ENCODE results near the gene CEP83.

GRCh38 chr12:94304566-94305061, 155.1 kb downstream of the CEP83 start:
- TF ChIP-seq POLR2AphosphoS5 (IDR thresholded peaks at IDR 0.05; ENCODE audit: low read depth) (no peak), CTCF (IDR thresholded peaks at IDR 0.05; ENCODE audit: insufficient read depth, low read length) (no peak), REST (IDR thresholded peaks at IDR 0.05; ENCODE audit: insufficient replicate concordance, low read depth) (no peak), GABPA (IDR thresholded peaks at IDR 0.05; ENCODE audit: low read depth) (no peak), SPI1 (IDR thresholded peaks at IDR 0.05; ENCODE audit: borderline replicate concordance, low read depth) (no peak)
